IMR-90 (cell line): Measurements from ENCODE around the gene IP6K2. TPM values are rescaled to one million over a fixed set of nuclear protein-coding genes. Genes with fewer than 3 reads are reported as not detected.
A peak's percentile ranks its signal among the peaks of the same experiment; 100 is the strongest.

Source experiments
- ATAC-seq: fragments of 200-7000 bp; cut with Tn5 transposase; 2 replicates; pipeline ENCODE4 v1.9.1; 2020; ENCODE audit warnings: low read depth, mild to moderate bottlenecking, moderate library complexity
- BruUV-seq: library from RNA; stranded (reverse); fragments of 400-500 nt; replicated peaks from 2 replicates; lab custom pipeline; 2021; lab: Mats Ljungman, UMichigan
- CTCF ChIA-PET: fragments of 300-600 bp; formaldehyde crosslinking; extraction: SDS; loops from one replicate; lab custom pipeline; 2021; ENCODE audit warnings: antibody characterized with exemption; lab: Yijun Ruan, JAX
- POLR2A ChIA-PET: fragments of 300-600 bp; sonication (Branson Sonifier 250); formaldehyde crosslinking; loops from one replicate; lab custom pipeline; 2022; ENCODE audit warnings: antibody characterized with exemption; ENCODE audit not compliant: unreplicated experiment; lab: Charles Lee
- DNase-seq: peaks from one replicate; pipeline ENCODE4 v3.0.0; 2013
- H2AFZ ChIP-seq: replicated peaks from 2 replicates; pipeline ENCODE3; 2013; ENCODE audit warnings: low read length, mild to moderate bottlenecking; ENCODE audit not compliant: poor library complexity
- H2AK5ac ChIP-seq: 2 replicates; pipeline ENCODE4 v1.6.1; 2013; ENCODE audit warnings: low read depth, low read length, inconsistent platforms
- H2AK9ac ChIP-seq: replicated peaks from 2 replicates; pipeline ENCODE3; 2013; ENCODE audit warnings: mild to moderate bottlenecking, low read depth, low read length, moderate library complexity; ENCODE audit not compliant: poor library complexity
- H2BK120ac ChIP-seq: 2 replicates; pipeline ENCODE4 v1.6.1; 2013; ENCODE audit warnings: low read depth, low read length, inconsistent platforms
- H2BK15ac ChIP-seq: 3 replicates; pipeline ENCODE4 v1.6.1; 2013; ENCODE audit warnings: low read depth, low read length, inconsistent platforms
- H2BK20ac ChIP-seq: 2 replicates; pipeline ENCODE4 v1.6.1; 2013; ENCODE audit warnings: low read depth, mild to moderate bottlenecking, inconsistent platforms, low read length, moderate library complexity
- H2BK5ac ChIP-seq: 2 replicates; pipeline ENCODE4 v1.6.1; 2013; ENCODE audit warnings: mild to moderate bottlenecking, low read depth, low read length, inconsistent platforms; ENCODE audit not compliant: poor library complexity, severe bottlenecking
- H3K14ac ChIP-seq: replicated peaks from 2 replicates; pipeline ENCODE4 v1.6.1; 2013; ENCODE audit warnings: low read depth, low read length, inconsistent platforms
- H3K18ac ChIP-seq: 2 replicates; pipeline ENCODE4 v1.6.1; 2013; ENCODE audit warnings: low read depth, low read length, control low read depth
- H3K23ac ChIP-seq: 2 replicates; pipeline ENCODE4 v1.6.1; 2013; ENCODE audit warnings: low read depth, low read length, inconsistent platforms
- H3K27ac ChIP-seq: 2 replicates; pipeline ENCODE4 v1.5.1; 2013; ENCODE audit warnings: mild to moderate bottlenecking, control low read depth, low read length; ENCODE audit not compliant: insufficient read depth
- H3K27me3 ChIP-seq: 2 replicates; pipeline ENCODE4 v1.6.1; 2013; ENCODE audit warnings: low read length; ENCODE audit not compliant: control insufficient read depth, insufficient read depth
- H3K36me3 ChIP-seq: 2 replicates; pipeline ENCODE4 v1.6.1; 2013; ENCODE audit warnings: low read length, mixed read lengths; ENCODE audit not compliant: control insufficient read depth, insufficient read depth
- H3K4ac ChIP-seq: 2 replicates; pipeline ENCODE4 v1.6.1; 2013; ENCODE audit warnings: low read depth, low read length, inconsistent platforms
- H3K4me1 ChIP-seq: 2 replicates; pipeline ENCODE4 v1.6.1; 2013; ENCODE audit warnings: low read length, mixed read lengths; ENCODE audit not compliant: control insufficient read depth, insufficient read depth
- H3K4me2 ChIP-seq: 2 replicates; pipeline ENCODE4 v1.6.1; 2013; ENCODE audit warnings: low read depth, mild to moderate bottlenecking, control low read depth, low read length, moderate library complexity
- H3K4me3 ChIP-seq: 2 replicates; pipeline ENCODE4 v1.5.1; 2013; ENCODE audit warnings: low read depth, mild to moderate bottlenecking, control low read depth, low read length, moderate library complexity; ENCODE audit not compliant: insufficient read depth
- H3K56ac ChIP-seq: 2 replicates; pipeline ENCODE4 v1.6.1; 2013; ENCODE audit warnings: low read length, inconsistent platforms; ENCODE audit not compliant: insufficient read depth; ENCODE audit errors: extremely low read depth
- H3K79me1 ChIP-seq, 2 experiments: 2 replicates each; pipeline ENCODE4 v1.6.1; 2013; ENCODE audit warnings: low read length in 2 of 2, inconsistent platforms in 1 of 2, low read depth in 1 of 2
- H3K9ac ChIP-seq: 2 replicates; pipeline ENCODE4 v1.6.1; 2013; ENCODE audit warnings: low read depth, low read length, control low read depth
- H3K9me1 ChIP-seq: 2 replicates; pipeline ENCODE4 v1.6.1; 2013; ENCODE audit warnings: low read length, inconsistent platforms; ENCODE audit not compliant: insufficient read depth
- H3K9me3 ChIP-seq: 2 replicates; pipeline ENCODE4 v1.6.1; 2013; ENCODE audit warnings: low read length; ENCODE audit not compliant: control insufficient read depth, insufficient read depth
- H4K20me1 ChIP-seq: 2 replicates; pipeline ENCODE4 v1.6.1; 2013; ENCODE audit warnings: low read length, inconsistent platforms; ENCODE audit not compliant: insufficient read depth
- H4K5ac ChIP-seq: 2 replicates; pipeline ENCODE4 v1.6.1; 2013; ENCODE audit warnings: mild to moderate bottlenecking, low read depth, low read length, control low read depth
- H4K8ac ChIP-seq, 2 experiments: 2 replicates each; pipeline ENCODE4 v1.6.1; 2013; ENCODE audit warnings: low read depth in 2 of 2, low read length in 2 of 2, control low read depth in 1 of 2, inconsistent platforms in 1 of 2
- H4K91ac ChIP-seq: 2 replicates; pipeline ENCODE4 v1.6.1; 2013; ENCODE audit warnings: low read depth, low read length, inconsistent platforms; ENCODE audit not compliant: insufficient read depth
- BHLHE40 ChIP-seq: fragments of 150-350 bp; IDR thresholded peaks from 2 replicates; pipeline ENCODE4 v1.6.1; 2016; ENCODE audit warnings: mild to moderate bottlenecking, low read depth, low read length
- CEBPB ChIP-seq: IDR thresholded peaks from 2 replicates; pipeline ENCODE4 v1.6.1; 2012; ENCODE audit warnings: low read depth, low read length, improper control_type of control experiment
- CHD1 ChIP-seq: IDR thresholded peaks from 2 replicates; pipeline ENCODE4 v1.6.1; 2012; ENCODE audit warnings: low read depth, low read length, improper control_type of control experiment
- FOS ChIP-seq: fragments of 150-350 bp; IDR thresholded peaks from 2 replicates; pipeline ENCODE4 v1.6.1; 2016; ENCODE audit warnings: low read depth, low read length
- MAFK ChIP-seq: IDR thresholded peaks from 2 replicates; pipeline ENCODE4 v1.6.1; 2012; ENCODE audit warnings: low read depth, low read length, improper control_type of control experiment
- MAZ ChIP-seq: IDR thresholded peaks from 2 replicates; pipeline ENCODE4 v1.6.1; 2012; ENCODE audit warnings: low read depth, mild to moderate bottlenecking, low read length, improper control_type of control experiment, moderate library complexity, borderline replicate concordance
- MXI1 ChIP-seq: IDR thresholded peaks from 2 replicates; pipeline ENCODE4 v1.6.1; 2012; ENCODE audit warnings: low read depth, mild to moderate bottlenecking, low read length, moderate library complexity, borderline replicate concordance
- NFE2L2 ChIP-seq: fragments of 150-350 bp; IDR thresholded peaks from 2 replicates; pipeline ENCODE4 v1.6.1; 2016; ENCODE audit warnings: low read depth, mild to moderate bottlenecking, low read length
- POLR2A ChIP-seq: IDR thresholded peaks from 2 replicates; pipeline ENCODE4 v1.6.1; 2012; ENCODE audit warnings: mild to moderate bottlenecking, low read depth, low read length
- RCOR1 ChIP-seq: IDR thresholded peaks from 2 replicates; pipeline ENCODE4 v1.6.1; 2012; ENCODE audit warnings: mild to moderate bottlenecking, low read length, improper control_type of control experiment; ENCODE audit not compliant: insufficient replicate concordance
- RFX5 ChIP-seq: IDR thresholded peaks from 2 replicates; pipeline ENCODE4 v1.8.0; 2012; ENCODE audit warnings: low read depth, mild to moderate bottlenecking, low read length, moderate library complexity
- SMC3 ChIP-seq: fragments of 150-350 bp; IDR thresholded peaks from 2 replicates; pipeline ENCODE4 v1.6.1; 2016; ENCODE audit warnings: low read depth, mild to moderate bottlenecking, antibody characterized with exemption, low read length, moderate library complexity
- whole genome bisulfite sequencing, 2 experiments: methylation state at CpG; one replicate each; pipeline versions ENCODE4 v1.1.5 to v1.1.7; 2013; ENCODE audit warnings: missing lambda C conversion rate in 2 of 2; ENCODE audit not compliant: insufficient read length in 1 of 2; ENCODE audit errors: extremely low coverage in 2 of 2; 5-methylcytosine and 5-hydroxymethylcytosine counted together
- dilution Hi-C: fragments of 300-500 bp; cut with HindIII; formaldehyde crosslinking; loops from one replicate; pipeline ENCODE4 v1.14.3; 2018; ENCODE audit warnings: low sequenced_read_pairs; ENCODE audit not compliant: unreplicated experiment
- in situ Hi-C: fragments of 300-500 bp; cut with MboI; formaldehyde crosslinking; loops from 3 replicates; pipeline ENCODE4 v1.14.3; 2019; ENCODE audit warnings: low sequenced_read_pairs, inconsistent platforms, mixed read lengths
- intact Hi-C: fragments of 100-400 bp; cut with micrococcal nuclease; formaldehyde crosslinking; loops from 2 replicates; pipeline ENCODE4 v1.10.0; 2022
- polyA plus RNA-seq, 3 experiments: library from polyadenylated mRNA; depleted of rRNA; stranded (reverse); fragments of >200 nt; gene quantifications; 2 replicates each; pipeline ENCODE4 v1.2.3, GENCODE V29; 2012; ENCODE audit warnings: low replicate concordance in 1 of 3
- total RNA-seq: library from RNA; depleted of rRNA; stranded (reverse); fragments of >200 nt; gene quantifications from 2 replicates; pipeline ENCODE4 v1.2.3, GENCODE V29; 2012
- TF ChIP-seq, protein P1 (sequence below): fragments of 150-350 bp; IDR thresholded peaks from 2 replicates; pipeline ENCODE4 v1.6.1; 2017; ENCODE audit warnings: mild to moderate bottlenecking, antibody characterized with exemption, low read length, low read depth
- TF ChIP-seq, protein P2 (sequence below): conservative IDR thresholded peaks from 2 replicates; pipeline ENCODE4 v1.5.1; 2012; ENCODE audit warnings: mild to moderate bottlenecking, low read depth, low read length, improper control_type of control experiment
- TF ChIP-seq, protein P3 (sequence below): fragments of 150-350 bp; IDR thresholded peaks from 2 replicates; pipeline ENCODE4 v1.6.1; 2016; ENCODE audit warnings: low read depth, mild to moderate bottlenecking, low read length, moderate library complexity, borderline replicate concordance

Gene IP6K2
- total and polyA plus RNA-seq, 2 of the 4 experiments (the other 2 are of a cell fraction) = 73.7 to 169 TPM

DNA sequence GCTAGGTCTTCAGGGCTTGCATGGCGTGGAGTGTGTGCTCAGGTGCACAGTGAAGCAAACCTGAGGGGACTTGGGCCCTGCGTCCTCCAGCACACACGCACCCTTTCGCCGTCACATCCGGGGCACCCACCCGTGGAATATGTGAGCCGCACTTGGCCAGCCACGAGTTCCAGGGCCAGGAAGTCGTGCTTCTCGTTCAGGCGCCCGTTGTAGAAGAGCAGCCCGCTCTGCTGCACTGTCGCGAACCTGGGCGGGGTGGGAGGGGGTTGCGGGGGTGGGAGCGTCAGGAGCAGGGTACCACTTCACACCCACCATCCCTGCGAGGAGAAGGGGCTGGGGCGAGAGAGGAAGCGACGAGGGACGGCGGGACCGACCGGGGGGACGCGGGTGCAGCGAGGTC, 61.4 kb downstream of the IP6K2 start:
- no TSS peak for BruUV-seq
- Histone ChIP-seq H2AK5ac (no peak overlapping the region; the same call in 1 of the 2 replicates), H3K36me3 (no peaks in the 10 kb centered on the region), H3K4ac (no peak overlapping the region), H2AK9ac (no peak overlapping the region), H3K56ac (no peak overlapping the region), H3K4me3 (no peak overlapping the region), H3K9ac (no peak overlapping the region; the same call in 1 of the 2 replicates), H2BK20ac (no peak overlapping the region), H3K9me3 (no peaks in the 10 kb centered on the region), H3K18ac (no peak overlapping the region), H2BK15ac (no peak overlapping the region), H3K9me1 (no peaks in the 10 kb centered on the region), H4K8ac (no peak overlapping the region), H3K4me1 (peaks cover 3% of the 10 kb centered on the region; the same call in 1 of the 2 replicates), H2BK120ac (no peak overlapping the region), H2BK5ac (no peak overlapping the region), H2AFZ (peak overlapping the region; percentile 97), H4K5ac (no peak overlapping the region), H3K23ac (no peak overlapping the region), H3K27me3 (no peaks in the 10 kb centered on the region; the same call in 1 of the 2 replicates), H3K4me2 (peak overlapping the region; percentile 49; the same call in 1 of the 2 replicates), H3K79me1 (no peaks in the 10 kb centered on the region), H3K27ac (no peak overlapping the region), H4K91ac (no peak overlapping the region), H4K20me1 (no peaks in the 10 kb centered on the region), H3K14ac (no peak overlapping the region)
- ATAC-seq (no peak), DNase-seq (no peak)
- dilution Hi-C loops (no loop called here), intact Hi-C loops (loop anchor here (2.0 kb wide), 1 partner anchor 43 kb away; no protein-coding TSS in a partner anchor), in situ Hi-C loops (no loop called here)
- TF ChIP-seq SMC3 (no peak), MAZ (no peak), RFX5 (no peak), RCOR1 (no peak), BHLHE40 (no peak), FOS (no peak), MXI1 (no peak), POLR2A (no peak), CHD1 (no peak), NFE2L2 (no peak), CEBPB (no peak), MAFK (no peak)
- TF ChIP-seq, protein P1, sequence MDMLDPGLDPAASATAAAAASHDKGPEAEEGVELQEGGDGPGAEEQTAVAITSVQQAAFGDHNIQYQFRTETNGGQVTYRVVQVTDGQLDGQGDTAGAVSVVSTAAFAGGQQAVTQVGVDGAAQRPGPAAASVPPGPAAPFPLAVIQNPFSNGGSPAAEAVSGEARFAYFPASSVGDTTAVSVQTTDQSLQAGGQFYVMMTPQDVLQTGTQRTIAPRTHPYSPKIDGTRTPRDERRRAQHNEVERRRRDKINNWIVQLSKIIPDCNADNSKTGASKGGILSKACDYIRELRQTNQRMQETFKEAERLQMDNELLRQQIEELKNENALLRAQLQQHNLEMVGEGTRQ = no peak
- TF ChIP-seq, protein P2, sequence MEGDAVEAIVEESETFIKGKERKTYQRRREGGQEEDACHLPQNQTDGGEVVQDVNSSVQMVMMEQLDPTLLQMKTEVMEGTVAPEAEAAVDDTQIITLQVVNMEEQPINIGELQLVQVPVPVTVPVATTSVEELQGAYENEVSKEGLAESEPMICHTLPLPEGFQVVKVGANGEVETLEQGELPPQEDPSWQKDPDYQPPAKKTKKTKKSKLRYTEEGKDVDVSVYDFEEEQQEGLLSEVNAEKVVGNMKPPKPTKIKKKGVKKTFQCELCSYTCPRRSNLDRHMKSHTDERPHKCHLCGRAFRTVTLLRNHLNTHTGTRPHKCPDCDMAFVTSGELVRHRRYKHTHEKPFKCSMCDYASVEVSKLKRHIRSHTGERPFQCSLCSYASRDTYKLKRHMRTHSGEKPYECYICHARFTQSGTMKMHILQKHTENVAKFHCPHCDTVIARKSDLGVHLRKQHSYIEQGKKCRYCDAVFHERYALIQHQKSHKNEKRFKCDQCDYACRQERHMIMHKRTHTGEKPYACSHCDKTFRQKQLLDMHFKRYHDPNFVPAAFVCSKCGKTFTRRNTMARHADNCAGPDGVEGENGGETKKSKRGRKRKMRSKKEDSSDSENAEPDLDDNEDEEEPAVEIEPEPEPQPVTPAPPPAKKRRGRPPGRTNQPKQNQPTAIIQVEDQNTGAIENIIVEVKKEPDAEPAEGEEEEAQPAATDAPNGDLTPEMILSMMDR = no peak
- TF ChIP-seq, protein P3, sequence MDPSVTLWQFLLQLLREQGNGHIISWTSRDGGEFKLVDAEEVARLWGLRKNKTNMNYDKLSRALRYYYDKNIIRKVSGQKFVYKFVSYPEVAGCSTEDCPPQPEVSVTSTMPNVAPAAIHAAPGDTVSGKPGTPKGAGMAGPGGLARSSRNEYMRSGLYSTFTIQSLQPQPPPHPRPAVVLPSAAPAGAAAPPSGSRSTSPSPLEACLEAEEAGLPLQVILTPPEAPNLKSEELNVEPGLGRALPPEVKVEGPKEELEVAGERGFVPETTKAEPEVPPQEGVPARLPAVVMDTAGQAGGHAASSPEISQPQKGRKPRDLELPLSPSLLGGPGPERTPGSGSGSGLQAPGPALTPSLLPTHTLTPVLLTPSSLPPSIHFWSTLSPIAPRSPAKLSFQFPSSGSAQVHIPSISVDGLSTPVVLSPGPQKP = no peak
- ChIA-PET CTCF (no interaction called here), POLR2A (no interaction called here)
- 83% methylated on average over 1 of the region's 30 CpGs; no CpG with 5 or more reads in 1 of the 2 experiments for WGBS, 2 experiments
